ENCODE measurements around the gene ARL2. TPM values are rescaled to one million over a fixed set of nuclear protein-coding genes. Genes with fewer than 3 reads are reported as not detected.

ARL2 gene
- total RNA-seq, 2 donors from 2014 or later, result 127 to 199 TPM

- Mint-ChIP-seq H3K36me3 (ENCODE audit: low read depth) (no peaks in the 10 kb centered on the region), H3K27ac (no peak overlapping the region), H3K4me1 (no peaks in the 10 kb centered on the region), H3K9me3 (no peaks in the 10 kb centered on the region), H3K27me3 (ENCODE audit: insufficient read depth) (peaks cover 8% of the 10 kb centered on the region), H3K4me3 (no peak overlapping the region)
- H3K4me3 ChIP-seq (ENCODE audit: low read length), result no peak overlapping the region
- no peak for TF ChIP-seq CTCF (conservative IDR thresholded peaks at IDR 0.05)
- H3K27ac ChIP-seq (ENCODE audit: low read depth, low read length), result no peak overlapping the region
- DNase-seq, result no peak
- no peaks in the 10 kb centered on the region for H3K36me3 ChIP-seq (ENCODE audit: control insufficient read depth, insufficient read depth, low read length)
- H3K9ac ChIP-seq (ENCODE audit: extremely low read depth, low read length, poor library complexity, severe bottlenecking), result no peak overlapping the region
- no peaks in the 10 kb centered on the region for H3K9me3 ChIP-seq (ENCODE audit: control insufficient read depth, low read length)
- H3K4me1 ChIP-seq (ENCODE audit: control insufficient read depth, insufficient read depth, low read length), result no peaks in the 10 kb centered on the region
- no peaks in the 10 kb centered on the region for H3K27me3 ChIP-seq (ENCODE audit: control insufficient read depth, insufficient read depth, low read length, poor library complexity, severe bottlenecking)
- WGBS, 2 experiments (ENCODE audit: insufficient coverage in 1 of 2, insufficient read length in 1 of 2), result 86 to 100% methylated on average over 4 to 6 of the region's 6 CpGs
Measured at GRCh38 chr11:65056999-65057398, 43.0 kb downstream of the ARL2 start.

- no peaks in the 10 kb centered on the region for H3K9me3 Mint-ChIP-seq
- no peak overlapping the region for H3K9ac ChIP-seq (ENCODE audit: extremely low read depth, low read length, poor library complexity, severe bottlenecking)
- 94 to 98% methylated on average over 6 of the region's 7 CpGs for WGBS, 2 experiments (ENCODE audit: insufficient coverage in 1 of 2, insufficient read length in 1 of 2)
Measured at GRCh38 chr11:65057526-65057925, 43.6 kb downstream of the ARL2 start.

GRCh38 chr11:65058012-65058411, 44.1 kb downstream of the ARL2 start:
- Mint-ChIP-seq H3K4me1 (no peaks in the 10 kb centered on the region), H3K4me3 (no peak overlapping the region), H3K36me3 (ENCODE audit: low read depth) (no peaks in the 10 kb centered on the region), H3K9me3 (no peaks in the 10 kb centered on the region), H3K27ac (no peak overlapping the region), H3K27me3 (ENCODE audit: insufficient read depth) (peaks cover 8% of the 10 kb centered on the region)
- Histone ChIP-seq H3K9ac (ENCODE audit: extremely low read depth, low read length, poor library complexity, severe bottlenecking) (no peak overlapping the region), H3K4me1 (ENCODE audit: control insufficient read depth, insufficient read depth, low read length) (no peaks in the 10 kb centered on the region), H3K4me3 (ENCODE audit: low read length) (no peak overlapping the region), H3K27me3 (ENCODE audit: control insufficient read depth, insufficient read depth, low read length, poor library complexity, severe bottlenecking) (no peaks in the 10 kb centered on the region), H3K9me3 (ENCODE audit: control insufficient read depth, low read length) (no peaks in the 10 kb centered on the region), H3K27ac (ENCODE audit: low read depth, low read length) (no peak overlapping the region), H3K36me3 (ENCODE audit: control insufficient read depth, insufficient read depth, low read length) (no peaks in the 10 kb centered on the region)
- DNase-seq, result no peak
- WGBS, 2 experiments (ENCODE audit: insufficient coverage in 1 of 2, insufficient read length in 1 of 2), result 86 to 93% methylated on average over 9 to 13 of the region's 13 CpGs
- no peak for TF ChIP-seq CTCF (conservative IDR thresholded peaks at IDR 0.05)

More at GRCh38 chr11:65057526-65057925, 43.6 kb downstream of the ARL2 start:
- no peaks in the 10 kb centered on the region for H3K9me3 ChIP-seq (ENCODE audit: control insufficient read depth, low read length)
- no peak for DNase-seq
- no peak overlapping the region for H3K27ac ChIP-seq (ENCODE audit: low read depth, low read length)
- H3K4me1 ChIP-seq (ENCODE audit: control insufficient read depth, insufficient read depth, low read length), result no peaks in the 10 kb centered on the region
- Mint-ChIP-seq H3K4me3 (no peak overlapping the region), H3K27ac (no peak overlapping the region), H3K27me3 (ENCODE audit: insufficient read depth) (peaks cover 8% of the 10 kb centered on the region), H3K4me1 (no peaks in the 10 kb centered on the region), H3K36me3 (ENCODE audit: low read depth) (no peaks in the 10 kb centered on the region)
- H3K4me3 ChIP-seq (ENCODE audit: low read length), result no peak overlapping the region
- H3K27me3 ChIP-seq (ENCODE audit: control insufficient read depth, insufficient read depth, low read length, poor library complexity, severe bottlenecking), result no peaks in the 10 kb centered on the region
- TF ChIP-seq CTCF (conservative IDR thresholded peaks at IDR 0.05), result no peak
- no peaks in the 10 kb centered on the region for H3K36me3 ChIP-seq (ENCODE audit: control insufficient read depth, insufficient read depth, low read length)

Data from endodermal cell (in vitro differentiated cells).